NCI-H2227 treated with DMSO at 0.1 percent for 48 hours (cell line): ENCODE data around the gene IRX4.
"Not testable (repeated sequence)": the region's sequence is repeated elsewhere in the genome, so short reads cannot be mapped to it uniquely, and the experiment has no call there.

Experiments used
- DNase-seq: peaks from one replicate; lab custom pipeline; 2025; lab: John Stamatoyannopoulos, UW

The IRX4 gene

DNA sequence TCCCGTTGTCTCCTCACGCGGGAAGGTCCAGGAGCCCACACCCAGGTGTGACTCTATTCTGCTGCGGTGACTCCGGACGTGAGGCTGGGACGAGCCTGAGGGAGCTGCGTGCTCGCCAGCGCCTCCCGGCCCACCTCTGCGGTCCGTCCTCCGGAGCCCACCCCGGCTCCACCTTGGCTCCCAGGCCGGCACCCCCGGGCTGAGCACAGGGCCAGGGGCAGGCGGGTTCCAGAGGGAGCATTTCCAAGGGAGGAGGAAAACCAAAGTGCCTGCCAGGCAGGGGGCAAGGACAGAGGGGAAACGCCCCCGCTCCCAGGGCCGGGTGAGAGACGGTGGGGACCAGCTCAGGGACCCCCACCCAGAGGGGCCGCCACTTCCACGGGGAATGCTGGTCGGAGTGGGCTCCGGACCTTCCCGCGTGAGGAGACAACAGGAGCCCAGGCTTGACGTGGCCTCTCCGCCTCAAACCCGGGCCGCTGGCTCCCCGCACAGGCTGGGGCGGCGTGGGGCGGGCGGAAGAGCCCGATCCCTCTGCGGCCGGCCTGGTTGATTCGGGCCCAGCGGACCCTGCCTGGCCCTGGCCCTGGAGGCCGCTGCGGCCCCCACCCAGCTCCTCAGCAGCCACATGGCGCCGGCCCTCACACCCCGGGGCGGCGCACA is 26.0 kb downstream of the IRX4 start:
- no peak for DNase-seq

DNA sequence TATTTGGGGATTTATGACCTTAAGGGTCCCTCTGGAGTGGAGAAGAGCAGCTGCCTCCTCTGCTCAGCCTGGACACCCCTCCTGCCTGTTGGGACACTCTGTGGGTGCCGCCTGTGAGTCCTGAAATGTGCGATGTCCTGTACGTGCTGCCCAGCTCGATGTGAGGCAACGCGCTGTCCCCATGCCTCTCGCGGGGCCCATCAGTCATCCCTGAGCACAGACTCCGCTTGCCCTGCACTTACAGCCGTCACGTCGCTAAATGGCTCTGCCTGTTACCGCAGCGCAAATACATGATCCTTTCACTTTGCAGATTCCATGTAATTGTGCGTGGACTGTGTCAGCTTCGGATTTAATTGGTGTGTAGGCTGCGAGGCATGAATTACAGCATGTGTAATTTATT is 27.1 kb downstream of the IRX4 start:
- DNase-seq, result no peak

- DNase-seq, result no peak
These were observed 27.6 kb downstream of the IRX4 start for GRCh38 chr5:1855075-1855474.

GRCh38 chr5:1853531-1853930 is 29.2 kb downstream of the IRX4 start:
- DNase-seq, result no peak

GRCh38 chr5:1852324-1852947 is 30.3 kb downstream of the IRX4 start:
- DNase-seq, result no peak

GRCh38 chr5:1851290-1851934 is 31.3 kb downstream of the IRX4 start:
- no peak for DNase-seq

DNA sequence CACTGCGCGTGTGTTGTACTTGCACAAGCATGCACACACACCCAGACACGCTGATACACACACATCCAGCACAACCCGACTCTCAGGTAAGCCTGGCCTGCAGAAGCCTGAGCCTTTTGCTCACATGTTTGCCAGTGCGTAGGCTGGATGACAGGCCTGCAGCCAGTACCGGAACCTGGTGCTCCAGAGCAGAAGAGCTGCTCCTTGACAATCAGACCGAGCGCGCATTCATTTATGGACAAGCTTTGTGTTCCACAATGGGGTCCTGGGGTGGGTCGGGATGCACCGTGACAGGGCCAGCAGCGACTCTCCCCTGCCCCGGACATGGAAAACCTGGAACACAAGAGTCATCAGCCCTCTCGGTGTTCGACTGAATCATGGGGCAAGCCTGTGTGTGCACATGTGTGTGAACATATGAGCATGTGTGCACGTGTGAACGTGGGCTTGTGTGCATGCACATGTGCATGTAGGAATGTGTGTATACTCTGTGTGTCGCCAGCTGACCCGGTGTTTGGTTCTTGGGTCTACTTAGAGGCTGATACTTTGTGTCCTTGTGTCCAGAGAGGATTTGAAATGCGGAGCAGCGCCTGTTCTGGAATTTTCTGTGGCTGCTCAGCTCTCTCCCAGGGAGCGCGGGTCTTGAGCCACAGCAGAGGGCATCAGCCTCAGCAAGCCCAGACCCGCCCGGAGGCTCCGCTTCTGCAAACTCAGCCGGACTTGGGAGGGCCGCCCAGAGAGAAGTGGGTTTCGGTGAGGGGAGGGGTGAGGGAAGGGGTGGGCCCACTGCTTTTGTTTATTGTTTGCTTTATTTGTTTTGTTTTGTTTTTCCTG is 32.2 kb downstream of the IRX4 start:
- no peak for DNase-seq

DNA sequence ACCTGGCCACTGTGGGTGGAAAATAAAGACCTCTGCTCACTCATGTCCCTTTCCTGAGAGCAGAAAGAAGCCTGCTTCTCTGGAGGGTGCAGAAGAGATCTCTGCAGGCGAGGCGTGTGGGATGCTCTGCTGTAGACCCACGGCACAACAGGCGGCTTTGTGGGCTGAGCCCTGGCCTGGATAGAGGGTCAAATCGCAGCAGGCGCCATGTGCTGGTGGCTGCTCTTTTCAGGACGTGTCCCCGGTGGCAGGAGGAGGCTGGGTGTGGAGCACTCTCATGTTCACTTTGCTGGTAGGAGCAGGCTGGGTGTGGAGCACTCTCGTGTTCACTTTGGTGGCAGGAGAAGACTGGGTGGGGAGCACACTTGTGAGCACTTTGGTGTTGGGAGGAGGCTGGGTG is 35.1 kb downstream of the IRX4 start:
- no peak for DNase-seq

DNA sequence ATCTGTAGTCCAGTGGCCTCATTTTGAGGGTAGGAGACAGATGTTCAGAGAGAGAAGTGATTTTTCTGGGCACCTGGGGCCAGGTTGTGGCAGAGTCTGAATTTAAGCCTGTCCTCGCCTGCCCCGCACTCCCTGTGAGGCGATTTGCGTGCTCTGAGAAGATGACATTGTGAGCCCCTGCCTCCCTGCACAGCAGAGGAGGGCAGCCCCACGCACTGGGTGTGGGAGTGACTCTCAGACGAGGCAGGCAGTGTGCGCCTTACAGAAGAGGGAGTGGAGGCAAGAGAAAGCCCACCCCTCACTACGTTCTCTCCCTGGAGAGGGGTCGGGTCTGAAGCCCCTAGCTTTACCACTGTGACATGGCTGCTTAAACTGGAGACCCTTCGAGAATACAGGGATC is 35.7 kb downstream of the IRX4 start:
- no peak for DNase-seq

- DNase-seq, result no peak
These were observed 36.1 kb downstream of the IRX4 start for GRCh38 chr5:1846583-1846982.

DNA sequence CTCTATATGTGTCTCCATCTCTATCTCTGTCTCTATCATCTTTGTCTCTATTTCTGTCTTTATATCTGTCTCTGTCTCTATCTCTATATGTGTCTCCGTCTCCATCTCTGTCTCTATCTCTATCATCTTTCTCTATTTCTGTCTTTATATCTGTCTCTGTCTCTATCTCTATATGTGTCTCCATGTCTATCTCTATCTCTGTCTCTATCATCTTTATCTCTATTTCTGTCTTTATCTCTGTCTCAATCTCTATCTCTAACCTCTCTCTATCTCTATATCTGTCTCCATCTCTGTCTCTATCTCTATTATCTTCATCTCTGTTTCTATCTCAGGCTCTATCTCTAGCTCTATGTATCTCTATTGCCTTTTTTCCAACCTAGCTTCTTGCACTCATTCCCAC is 37.0 kb downstream of the IRX4 start:
- no peak for DNase-seq

- no peak for DNase-seq
These were observed 37.9 kb downstream of the IRX4 start for GRCh38 chr5:1844708-1845436.

DNA sequence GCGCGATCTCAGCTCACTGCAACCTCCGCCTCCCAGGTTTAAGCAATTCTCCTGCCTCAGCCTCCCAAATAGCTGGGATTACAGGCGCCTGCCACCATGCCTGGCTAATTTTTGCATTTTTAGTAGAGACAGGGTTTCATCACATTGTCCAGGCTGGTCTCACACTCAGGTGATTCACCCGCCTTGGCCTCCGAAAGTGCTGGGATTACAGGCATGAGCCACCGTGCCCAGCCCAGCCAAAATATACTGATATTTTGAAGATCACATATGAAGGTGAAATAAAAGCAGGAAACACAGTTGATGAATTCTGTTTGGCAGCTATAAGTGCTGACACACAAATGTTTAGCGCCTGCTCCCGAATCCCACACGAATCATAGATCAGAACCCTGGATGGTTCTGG is 39.0 kb downstream of the IRX4 start:
- not testable (repeated sequence) for DNase-seq

GRCh38 chr5:1842004-1842819 is 40.5 kb downstream of the IRX4 start:
- no peak for DNase-seq

GRCh38 chr5:1840741-1841521 is 41.8 kb downstream of the IRX4 start:
- no peak for DNase-seq

- no peak for DNase-seq
These were observed 42.6 kb downstream of the IRX4 start for GRCh38 chr5:1840071-1840547.

GRCh38 chr5:1838013-1838412 is 44.7 kb downstream of the IRX4 start:
- DNase-seq, result no peak

DNA sequence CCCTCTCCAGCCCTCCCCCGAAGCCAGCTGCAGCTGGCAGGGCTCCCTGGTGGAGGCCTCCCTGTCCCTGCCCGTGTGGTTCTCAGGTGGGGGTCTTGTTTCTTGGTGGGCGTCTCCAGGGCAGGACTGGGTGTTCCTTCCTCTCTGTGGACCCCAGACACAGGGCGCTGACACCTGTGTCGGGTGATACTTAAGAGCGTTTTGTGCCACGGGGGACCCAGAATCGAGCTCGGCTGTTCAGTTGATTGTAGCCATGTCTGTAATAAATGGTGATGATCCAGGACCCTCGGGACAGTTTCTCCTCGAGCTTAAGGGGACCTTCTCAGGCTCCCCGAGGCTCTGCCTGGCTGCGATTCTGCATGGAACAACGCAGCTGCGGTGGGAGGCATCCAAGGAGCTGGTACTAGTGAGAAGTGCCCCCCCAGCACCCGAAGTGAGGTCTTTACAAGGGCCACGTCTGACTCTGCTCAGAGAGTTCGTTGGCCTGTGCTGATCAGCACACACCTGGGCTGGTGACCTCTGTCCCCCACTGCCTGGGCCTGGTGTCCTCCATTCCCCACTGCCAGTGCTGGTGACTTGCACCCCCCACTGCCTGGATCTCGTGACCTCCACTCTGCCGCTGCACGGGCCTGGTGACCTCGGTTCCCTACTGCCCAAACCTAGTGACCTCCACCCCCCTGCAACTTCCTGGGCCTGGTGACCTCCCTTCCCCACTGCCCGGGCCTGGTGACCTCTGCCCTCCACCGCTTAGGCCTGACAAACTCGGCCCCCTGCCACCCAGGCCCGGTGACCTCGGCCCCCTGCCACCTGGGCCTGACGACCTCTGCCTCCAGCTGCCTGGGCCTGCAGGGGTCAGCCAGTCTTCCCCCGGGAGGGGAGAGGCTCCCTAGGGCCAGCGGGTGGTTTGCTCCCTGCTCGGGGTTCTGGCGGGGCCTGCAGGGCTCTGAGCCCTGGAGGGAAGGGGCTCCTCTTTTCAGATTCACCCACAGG is 45.5 kb downstream of the IRX4 start:
- no peak for DNase-seq
